HEK293 (cell line): ENCODE data around the gene POLR3C.

ENCODE experiments used
- ATF2 ChIP-seq: fragments of 450-650 bp; formaldehyde crosslinking; IDR thresholded peaks from 2 replicates; pipeline ENCODE4 v1.5.1; 2016; ENCODE audit warnings: missing biosample characterization, missing genetic modification characterization, low read depth
- BCL11A ChIP-seq: fragments of 450-650 bp; formaldehyde crosslinking; IDR thresholded peaks from 2 replicates; pipeline ENCODE4 v1.5.1; 2016; ENCODE audit warnings: low read depth, missing biosample characterization, missing genetic modification characterization
- CTCF ChIP-seq: fragments of 450-650 bp; formaldehyde crosslinking; IDR thresholded peaks from 2 replicates; pipeline ENCODE4 v1.5.1; 2016; ENCODE audit warnings: missing biosample characterization, missing genetic modification characterization
- KLF16 ChIP-seq: fragments of 450-650 bp; formaldehyde crosslinking; IDR thresholded peaks from 2 replicates; pipeline ENCODE4 v1.5.1; 2017; ENCODE audit warnings: missing biosample characterization, missing genetic modification characterization
- SALL2 ChIP-seq: fragments of 450-650 bp; formaldehyde crosslinking; IDR thresholded peaks from 2 replicates; pipeline ENCODE4 v1.5.0; 2017; ENCODE audit warnings: missing biosample characterization, mild to moderate bottlenecking, missing genetic modification characterization, borderline replicate concordance
- TCF7L2 ChIP-seq: IDR thresholded peaks from 2 replicates; pipeline ENCODE4 v1.6.1; 2011; ENCODE audit warnings: low read depth, mild to moderate bottlenecking, inconsistent platforms, low read length, moderate library complexity, borderline replicate concordance
- ZNF18 ChIP-seq: fragments of 450-650 bp; formaldehyde crosslinking; IDR thresholded peaks from 2 replicates; pipeline ENCODE4 v1.5.1; 2016; ENCODE audit warnings: missing biosample characterization, missing genetic modification characterization
- ZNF211 ChIP-seq: fragments of 450-650 bp; formaldehyde crosslinking; IDR thresholded peaks from 2 replicates; pipeline ENCODE4 v1.5.1; 2016; ENCODE audit warnings: low read depth, missing biosample characterization, missing genetic modification characterization
- ZNF214 ChIP-seq: fragments of 450-650 bp; formaldehyde crosslinking; IDR thresholded peaks from 2 replicates; pipeline ENCODE4 v1.5.1; 2017; ENCODE audit warnings: missing biosample characterization, mild to moderate bottlenecking, missing genetic modification characterization, borderline replicate concordance
- ZNF292 ChIP-seq: fragments of 450-650 bp; formaldehyde crosslinking; IDR thresholded peaks from 2 replicates; pipeline ENCODE4 v1.5.1; 2016; ENCODE audit warnings: low read depth, missing biosample characterization, missing genetic modification characterization, borderline replicate concordance
- ZNF670 ChIP-seq: fragments of 450-650 bp; formaldehyde crosslinking; IDR thresholded peaks from 2 replicates; pipeline ENCODE4 v1.5.1; 2016; ENCODE audit warnings: missing biosample characterization, missing genetic modification characterization, low read depth
- ZNF76 ChIP-seq: fragments of 450-650 bp; formaldehyde crosslinking; IDR thresholded peaks from 2 replicates; pipeline ENCODE4; 2016; ENCODE audit warnings: low read depth, missing biosample characterization, missing genetic modification characterization, borderline replicate concordance

GRCh38 chr1:145845514-145846161 is 21.6 kb downstream of the POLR3C start, which contains the start of gene NUDT17:
- no peak for TF ChIP-seq SALL2 (tag by site-specific recombination)
- TF ChIP-seq CTCF (tag by site-specific recombination), result peak; percentile 96
- no peak for TF ChIP-seq ZNF670
- peak; percentile 69 for TF ChIP-seq ZNF76 (tag by site-specific recombination)
- TF ChIP-seq ATF2 (tag by site-specific recombination), result no peak
- TF ChIP-seq BCL11A (tag by site-specific recombination), result no peak
- TF ChIP-seq KLF16, result peak; percentile 69; the same call in 1 of the 2 replicates
- TF ChIP-seq ZNF214 (tag by site-specific recombination), result no peak
- TF ChIP-seq ZNF18, result peak; percentile 96
- no peak for TF ChIP-seq TCF7L2
- TF ChIP-seq ZNF292 (tag by site-specific recombination), result no peak
- no peak for TF ChIP-seq ZNF211 (tag by site-specific recombination)
